ENCODE data around the gene WSCD2.

Gene WSCD2

DNA sequence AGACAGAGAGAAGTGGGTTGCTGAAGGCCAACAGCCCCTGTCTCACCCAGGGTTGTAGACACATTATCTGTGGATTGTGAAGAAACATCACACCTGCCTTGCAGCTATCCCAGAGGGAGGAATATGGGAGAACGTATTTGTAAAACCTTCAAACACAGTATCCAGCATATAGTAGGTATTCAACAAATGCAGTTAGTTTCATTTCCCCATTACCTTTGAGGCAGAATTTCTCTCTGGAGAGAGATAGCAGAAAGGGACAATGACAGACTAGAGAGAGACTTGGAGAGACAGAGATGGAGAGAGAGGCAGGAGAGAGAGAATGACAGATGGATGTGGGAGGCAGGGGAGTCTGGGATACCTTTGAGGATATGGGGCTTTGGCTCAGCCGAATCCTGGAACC, 62.0 kb downstream of the WSCD2 start:
- H2AFZ ChIP-seq (ENCODE audit: low read length), result no peak overlapping the region
- H3K4me2 ChIP-seq (ENCODE audit: low read depth, low read length), result no peak overlapping the region
- no peaks in the 10 kb centered on the region for H3F3A ChIP-seq (ENCODE audit: insufficient read depth, low read length)
- DNase-seq, result no peak
- TF ChIP-seq EZH2 (optimal IDR thresholded peaks at IDR 0.05; ENCODE audit: low read depth, low read length) (no peak), EZH2phosphoT487 (IDR thresholded peaks at IDR 0.05; ENCODE audit: low read length) (no peak)
- TF ChIP-seq, protein P1, sequence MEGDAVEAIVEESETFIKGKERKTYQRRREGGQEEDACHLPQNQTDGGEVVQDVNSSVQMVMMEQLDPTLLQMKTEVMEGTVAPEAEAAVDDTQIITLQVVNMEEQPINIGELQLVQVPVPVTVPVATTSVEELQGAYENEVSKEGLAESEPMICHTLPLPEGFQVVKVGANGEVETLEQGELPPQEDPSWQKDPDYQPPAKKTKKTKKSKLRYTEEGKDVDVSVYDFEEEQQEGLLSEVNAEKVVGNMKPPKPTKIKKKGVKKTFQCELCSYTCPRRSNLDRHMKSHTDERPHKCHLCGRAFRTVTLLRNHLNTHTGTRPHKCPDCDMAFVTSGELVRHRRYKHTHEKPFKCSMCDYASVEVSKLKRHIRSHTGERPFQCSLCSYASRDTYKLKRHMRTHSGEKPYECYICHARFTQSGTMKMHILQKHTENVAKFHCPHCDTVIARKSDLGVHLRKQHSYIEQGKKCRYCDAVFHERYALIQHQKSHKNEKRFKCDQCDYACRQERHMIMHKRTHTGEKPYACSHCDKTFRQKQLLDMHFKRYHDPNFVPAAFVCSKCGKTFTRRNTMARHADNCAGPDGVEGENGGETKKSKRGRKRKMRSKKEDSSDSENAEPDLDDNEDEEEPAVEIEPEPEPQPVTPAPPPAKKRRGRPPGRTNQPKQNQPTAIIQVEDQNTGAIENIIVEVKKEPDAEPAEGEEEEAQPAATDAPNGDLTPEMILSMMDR (IDR thresholded peaks at IDR 0.05; ENCODE audit: low read length), result no peak
- no peaks in the 10 kb centered on the region for H3K27me3 ChIP-seq (replicated peaks; ENCODE audit: insufficient read depth, low read length)
- H3K27ac ChIP-seq (ENCODE audit: low read length), result no peak overlapping the region
- no peaks in the 10 kb centered on the region for H3K79me2 ChIP-seq (ENCODE audit: low read length)
- no peaks in the 10 kb centered on the region for H3K9me3 ChIP-seq (replicated peaks; ENCODE audit: insufficient read depth, low read length)
- no peaks in the 10 kb centered on the region for H3K4me1 ChIP-seq (ENCODE audit: low read length)
- no peaks in the 10 kb centered on the region for H3K9me2 ChIP-seq (replicated peaks; ENCODE audit: insufficient read depth, low read length)
- H3K36me3 ChIP-seq (replicated peaks; ENCODE audit: insufficient read depth, low read length), result no peaks in the 10 kb centered on the region
- no peaks in the 10 kb centered on the region for H4K20me1 ChIP-seq (ENCODE audit: insufficient read depth, low read length)
- H3K4me3 ChIP-seq (ENCODE audit: low read length), result no peak overlapping the region
- H3K9ac ChIP-seq (ENCODE audit: low read length), result no peak overlapping the region

DNA sequence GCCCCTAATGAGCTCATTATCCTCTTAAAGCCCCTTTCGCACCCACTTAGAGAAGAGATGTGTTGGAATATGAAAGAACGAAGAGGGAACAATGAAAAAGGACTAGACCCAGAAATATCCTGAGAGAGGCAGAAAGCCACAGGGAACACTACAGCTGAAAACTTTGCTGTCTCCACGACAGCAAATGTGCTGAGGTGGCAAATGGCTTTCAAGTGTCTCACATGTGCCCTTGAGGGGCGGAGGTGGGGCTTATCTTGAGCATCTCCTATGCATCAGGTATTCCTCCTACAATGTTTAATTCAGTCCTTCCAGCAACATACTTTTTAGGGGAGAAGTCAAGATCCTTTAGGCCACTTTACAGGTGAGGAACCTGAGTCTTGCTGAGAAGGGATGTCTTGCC, 62.9 kb downstream of the WSCD2 start:
- Histone ChIP-seq H3K9me2 (replicated peaks; ENCODE audit: insufficient read depth, low read length) (no peaks in the 10 kb centered on the region), H3K27ac (ENCODE audit: low read length) (no peak overlapping the region), H3K79me2 (ENCODE audit: low read length) (no peaks in the 10 kb centered on the region), H2AFZ (ENCODE audit: low read length) (no peak overlapping the region), H3K27me3 (replicated peaks; ENCODE audit: insufficient read depth, low read length) (no peaks in the 10 kb centered on the region), H3K4me3 (ENCODE audit: low read length) (no peak overlapping the region), H3K4me1 (ENCODE audit: low read length) (no peaks in the 10 kb centered on the region), H3K36me3 (replicated peaks; ENCODE audit: insufficient read depth, low read length) (no peaks in the 10 kb centered on the region), H3K9me3 (replicated peaks; ENCODE audit: insufficient read depth, low read length) (no peaks in the 10 kb centered on the region), H3K9ac (ENCODE audit: low read length) (no peak overlapping the region), H3F3A (ENCODE audit: insufficient read depth, low read length) (no peaks in the 10 kb centered on the region), H4K20me1 (ENCODE audit: insufficient read depth, low read length) (no peaks in the 10 kb centered on the region), H3K4me2 (ENCODE audit: low read depth, low read length) (no peak overlapping the region)
- TF ChIP-seq EZH2phosphoT487 (IDR thresholded peaks at IDR 0.05; ENCODE audit: low read length), result no peak
- TF ChIP-seq, protein P1 (IDR thresholded peaks at IDR 0.05; ENCODE audit: low read length), result no peak
- TF ChIP-seq EZH2 (optimal IDR thresholded peaks at IDR 0.05; ENCODE audit: low read depth, low read length), result no peak
- DNase-seq, result no peak

DNA sequence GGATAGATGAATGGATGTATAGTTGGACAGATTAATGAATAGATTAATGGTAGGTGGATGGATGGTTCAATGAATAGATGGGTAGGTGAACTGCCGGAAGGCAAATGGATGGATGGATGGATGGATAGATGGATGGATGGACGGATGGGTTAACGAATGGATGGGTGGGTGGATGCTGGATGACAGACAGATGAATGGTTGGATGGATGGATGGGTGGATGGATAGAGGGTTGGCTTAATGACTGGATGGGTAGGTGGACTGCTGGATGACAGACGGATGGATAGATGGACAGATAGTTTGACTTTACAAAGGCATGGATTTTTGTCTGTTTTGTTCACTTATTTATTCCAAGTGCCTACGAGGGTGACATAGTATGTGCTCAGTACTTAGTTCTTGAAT, 64.4 kb downstream of the WSCD2 start:
- H3K27me3 ChIP-seq (replicated peaks; ENCODE audit: insufficient read depth, low read length), result no peaks in the 10 kb centered on the region
- no peaks in the 10 kb centered on the region for H3K79me2 ChIP-seq (ENCODE audit: low read length)
- H3K4me2 ChIP-seq (ENCODE audit: low read depth, low read length), result no peak overlapping the region
- no peak overlapping the region for H3K9ac ChIP-seq (ENCODE audit: low read length)
- H3K4me3 ChIP-seq (ENCODE audit: low read length), result no peak overlapping the region
- TF ChIP-seq EZH2phosphoT487 (IDR thresholded peaks at IDR 0.05; ENCODE audit: low read length) (no peak), EZH2 (optimal IDR thresholded peaks at IDR 0.05; ENCODE audit: low read depth, low read length) (no peak)
- TF ChIP-seq, protein P1 (IDR thresholded peaks at IDR 0.05; ENCODE audit: low read length), result no peak
- H3K4me1 ChIP-seq (ENCODE audit: low read length), result no peaks in the 10 kb centered on the region
- no peaks in the 10 kb centered on the region for H3K36me3 ChIP-seq (replicated peaks; ENCODE audit: insufficient read depth, low read length)
- DNase-seq, result no peak
- no peaks in the 10 kb centered on the region for H3K9me3 ChIP-seq (replicated peaks; ENCODE audit: insufficient read depth, low read length)
- no peaks in the 10 kb centered on the region for H4K20me1 ChIP-seq (ENCODE audit: insufficient read depth, low read length)
- no peak overlapping the region for H2AFZ ChIP-seq (ENCODE audit: low read length)
- no peaks in the 10 kb centered on the region for H3K9me2 ChIP-seq (replicated peaks; ENCODE audit: insufficient read depth, low read length)
- H3K27ac ChIP-seq (ENCODE audit: low read length), result no peak overlapping the region
- H3F3A ChIP-seq (ENCODE audit: insufficient read depth, low read length), result no peaks in the 10 kb centered on the region
